Measurements from ENCODE around the gene NOL12. TPM values are rescaled to one million over a fixed set of nuclear protein-coding genes. Genes with fewer than 3 reads are reported as not detected.

NOL12 gene
- total RNA-seq, 1 experiment from 2014 or later: 32.7 TPM

- intact Hi-C loops (cut with micrococcal nuclease; ENCODE audit: unreplicated experiment) (no loop called here), in situ Hi-C loops (cut with HindIII; ENCODE audit: low pct_unique_long_range_greater_than_20kb, low sequenced_read_pairs) (no loop called here)
- H3K9me3 ChIP-seq (ENCODE audit: control insufficient read depth, insufficient read depth, low read depth, low read length): no peaks in the 10 kb centered on the region
- no peak overlapping the region for H3K27ac ChIP-seq (ENCODE audit: low read length)
- H3K4me1 ChIP-seq (ENCODE audit: control insufficient read depth, insufficient read depth, low read length): no peaks in the 10 kb centered on the region
- H3K36me3 ChIP-seq (ENCODE audit: control insufficient read depth, insufficient read depth, low read length): no peaks in the 10 kb centered on the region
- no peak for ATAC-seq
- no peak for DNase-seq (ENCODE audit: low read depth, low spot score)
- H3K4me3 ChIP-seq (ENCODE audit: low read depth in 2 of 2, low read length in 2 of 2): no peak overlapping the region
- TF ChIP-seq REST (IDR thresholded peaks at IDR 0.05; ENCODE audit: insufficient read depth in 1 of 2, low read depth in 2 of 2, low read length in 1 of 2) (no peak), TCF7L2 (IDR thresholded peaks at IDR 0.05; ENCODE audit: low read depth, low read length) (no peak), POLR2AphosphoS5 (IDR thresholded peaks at IDR 0.05; ENCODE audit: low read depth, low read length) (no peak), SIN3A (IDR thresholded peaks at IDR 0.05; ENCODE audit: borderline replicate concordance, insufficient read depth, low read depth, low read length) (no peak), CTCF (IDR thresholded peaks at IDR 0.05) (no peak)
- no peaks in the 10 kb centered on the region for H3K27me3 ChIP-seq (ENCODE audit: control insufficient read depth, insufficient read depth, low read length)
- CTCF ChIA-PET: interaction anchor here (0.7 kb wide), 1 partner anchor 104 kb away, joined by 3 read pairs; no protein-coding TSS in a partner anchor
- POLR2A ChIA-PET: interaction anchor here (0.6 kb wide), 2 partner anchors 24 to 85 kb away, joined by 3 to 8 read pairs; no protein-coding TSS in a partner anchor
- BruUV-seq (replicated peaks): no TSS peak
Measured at GRCh38 chr22:37728620-37729019, 42.5 kb downstream of the NOL12 start.

- ChIA-PET CTCF (no interaction called here), POLR2A (no interaction called here)
- no peaks in the 10 kb centered on the region for H3K9me3 ChIP-seq (ENCODE audit: control insufficient read depth, insufficient read depth, low read depth, low read length)
- no peak overlapping the region for H3K4me3 ChIP-seq (ENCODE audit: low read depth in 2 of 2, low read length in 2 of 2)
- H3K27me3 ChIP-seq (ENCODE audit: control insufficient read depth, insufficient read depth, low read length): no peaks in the 10 kb centered on the region
- no peaks in the 10 kb centered on the region for H3K36me3 ChIP-seq (ENCODE audit: control insufficient read depth, insufficient read depth, low read length)
- no peaks in the 10 kb centered on the region for H3K4me1 ChIP-seq (ENCODE audit: control insufficient read depth, insufficient read depth, low read length)
- H3K27ac ChIP-seq (ENCODE audit: low read length): no peak overlapping the region
- in situ Hi-C loops (cut with HindIII; ENCODE audit: low pct_unique_long_range_greater_than_20kb, low sequenced_read_pairs) (no loop called here), intact Hi-C loops (cut with micrococcal nuclease; ENCODE audit: unreplicated experiment) (no loop called here)
- DNase-seq (ENCODE audit: low read depth, low spot score) (no peak), ATAC-seq (no peak)
- TF ChIP-seq POLR2AphosphoS5 (IDR thresholded peaks at IDR 0.05; ENCODE audit: low read depth, low read length) (no peak), SIN3A (IDR thresholded peaks at IDR 0.05; ENCODE audit: borderline replicate concordance, insufficient read depth, low read depth, low read length) (no peak), TCF7L2 (IDR thresholded peaks at IDR 0.05; ENCODE audit: low read depth, low read length) (no peak), REST (IDR thresholded peaks at IDR 0.05; ENCODE audit: insufficient read depth in 1 of 2, low read depth in 2 of 2, low read length in 1 of 2) (no peak), CTCF (IDR thresholded peaks at IDR 0.05) (no peak)
- BruUV-seq (replicated peaks): no TSS peak
Measured at GRCh38 chr22:37731804-37732471, 45.8 kb downstream of the NOL12 start.

Measured in Panc1 (cell line).